Neural progenitor cell (in vitro differentiated cells): ENCODE data around the gene SALL1.

ENCODE experiments used
- EZH2 ChIP-seq: fragments of 200-600 bp; sonication (generic); IDR thresholded peaks from 2 replicates; pipeline ENCODE4 v1.6.1; 2017; ENCODE audit warnings: antibody characterized with exemption, mild to moderate bottlenecking, moderate library complexity
- EZH2phosphoT487 ChIP-seq: fragments of 200-600 bp; sonication (generic); IDR thresholded peaks from 2 replicates; pipeline ENCODE4 v1.6.1; 2017; ENCODE audit warnings: antibody characterized with exemption
- TF ChIP-seq, protein P1 (sequence below): fragments of 200-600 bp; sonication (generic); IDR thresholded peaks from 2 replicates; pipeline ENCODE4 v1.5.1; 2017; ENCODE audit warnings: antibody characterized with exemption, mild to moderate bottlenecking

DNA sequence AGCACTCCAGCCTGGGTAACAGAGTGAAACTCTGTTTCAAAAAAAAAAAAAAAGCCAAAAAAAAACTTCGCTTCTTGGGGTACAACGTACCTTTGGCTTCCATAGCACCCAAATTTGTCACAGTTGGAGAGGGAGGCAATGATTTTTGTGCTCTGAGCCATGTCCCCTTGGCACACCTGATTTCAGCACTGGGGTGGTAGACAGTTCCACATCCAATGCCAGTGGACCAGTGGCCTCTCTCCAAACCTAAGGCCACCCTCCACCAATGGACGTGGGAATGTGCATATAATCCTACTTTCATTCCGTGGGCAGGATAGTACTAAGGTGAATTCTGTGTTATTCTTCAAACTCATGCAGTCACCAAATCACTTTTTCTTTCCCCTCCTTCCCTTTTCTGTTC lies 47.5 kb downstream of the SALL1 start:
- TF ChIP-seq, protein P1, sequence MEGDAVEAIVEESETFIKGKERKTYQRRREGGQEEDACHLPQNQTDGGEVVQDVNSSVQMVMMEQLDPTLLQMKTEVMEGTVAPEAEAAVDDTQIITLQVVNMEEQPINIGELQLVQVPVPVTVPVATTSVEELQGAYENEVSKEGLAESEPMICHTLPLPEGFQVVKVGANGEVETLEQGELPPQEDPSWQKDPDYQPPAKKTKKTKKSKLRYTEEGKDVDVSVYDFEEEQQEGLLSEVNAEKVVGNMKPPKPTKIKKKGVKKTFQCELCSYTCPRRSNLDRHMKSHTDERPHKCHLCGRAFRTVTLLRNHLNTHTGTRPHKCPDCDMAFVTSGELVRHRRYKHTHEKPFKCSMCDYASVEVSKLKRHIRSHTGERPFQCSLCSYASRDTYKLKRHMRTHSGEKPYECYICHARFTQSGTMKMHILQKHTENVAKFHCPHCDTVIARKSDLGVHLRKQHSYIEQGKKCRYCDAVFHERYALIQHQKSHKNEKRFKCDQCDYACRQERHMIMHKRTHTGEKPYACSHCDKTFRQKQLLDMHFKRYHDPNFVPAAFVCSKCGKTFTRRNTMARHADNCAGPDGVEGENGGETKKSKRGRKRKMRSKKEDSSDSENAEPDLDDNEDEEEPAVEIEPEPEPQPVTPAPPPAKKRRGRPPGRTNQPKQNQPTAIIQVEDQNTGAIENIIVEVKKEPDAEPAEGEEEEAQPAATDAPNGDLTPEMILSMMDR = no peak
- no peak for TF ChIP-seq EZH2phosphoT487
- no peak for TF ChIP-seq EZH2
